Activated T-cell treated with anti-CD3 and anti-CD28 coated beads, Interleukin-2, amount 50 U/mL, for 72 hours (primary cell): Measurements from ENCODE around the gene ANKRD65. TPM values are rescaled to one million over a fixed set of nuclear protein-coding genes. Genes with fewer than 3 reads are reported as not detected.
"Not testable (repeated sequence)": the region's sequence is repeated elsewhere in the genome, so short reads cannot be mapped to it uniquely, and the experiment has no call there.

Experiments used
- ATAC-seq, 2 donors: fragments of 150-1000 bp; cut with Tn5 transposase; replicated peaks in 1 of 2; 2 replicates each; pipeline ENCODE4 v1.10.0; 2021; ENCODE audit warnings: moderate library complexity in 2 of 2, mild to moderate bottlenecking in 1 of 2
- DNase-seq, 2 donors: peaks; one replicate each; pipeline ENCODE4 v3.0.0; 2021 to 2022; ENCODE audit warnings: mixed read lengths in 1 of 2
- H3K27ac Mint-ChIP-seq: one replicate; pipeline ENCODE4 v1.8.0; 2022; ENCODE audit warnings: mild to moderate bottlenecking, moderate library complexity, mixed read lengths
- H3K27me3 Mint-ChIP-seq: one replicate; pipeline ENCODE4 v1.8.0; 2022; ENCODE audit warnings: low read depth, mixed read lengths
- H3K36me3 Mint-ChIP-seq, 2 donors: one replicate each; pipeline ENCODE4 v1.8.0; 2022; ENCODE audit warnings: mixed read lengths in 2 of 2, mild to moderate bottlenecking in 1 of 2; ENCODE audit not compliant: insufficient read depth in 2 of 2
- H3K4me1 Mint-ChIP-seq: one replicate; pipeline ENCODE4 v1.8.0; 2022; ENCODE audit warnings: low read depth, mixed read lengths
- H3K4me3 Mint-ChIP-seq, 2 donors: one replicate each; pipeline ENCODE4 v1.8.0; 2022; ENCODE audit warnings: mild to moderate bottlenecking in 2 of 2, mixed read lengths in 2 of 2, moderate library complexity in 2 of 2
- H3K9me3 Mint-ChIP-seq, 2 donors: one replicate each; pipeline ENCODE4 v1.8.0; 2022; ENCODE audit warnings: mixed read lengths in 2 of 2
- total RNA-seq, 2 donors: library from RNA; stranded (reverse); gene quantifications; one replicate each; pipeline ENCODE4 v1.2.3, GENCODE V29; 2022

Gene ANKRD65
- total RNA-seq, 2 donors from 2014 or later = 0.17 TPM; not detected in 1

DNA sequence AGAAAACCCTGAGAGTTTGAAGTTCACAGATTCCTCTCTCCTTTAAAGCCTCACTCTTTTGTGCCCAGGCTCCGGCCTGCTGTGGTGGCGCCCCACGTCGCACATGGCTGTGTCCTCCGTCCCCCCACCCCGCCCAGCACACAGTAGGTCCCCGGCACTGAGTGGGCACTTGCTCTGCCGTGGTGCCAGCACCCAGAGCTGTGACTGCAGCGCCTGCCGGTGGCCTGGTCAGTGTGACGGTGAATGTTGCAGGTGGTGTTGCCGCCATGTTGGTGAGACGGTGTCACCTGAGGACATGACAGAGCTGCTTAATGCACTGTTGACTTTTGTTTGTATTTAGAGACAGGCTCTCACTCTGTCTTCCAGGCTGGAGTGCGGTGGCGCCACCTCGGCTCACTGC, 31.8 kb upstream of the ANKRD65 start:
- no peak for ATAC-seq

GRCh38 chr1:1452365-1452739, 31.3 kb upstream of the ANKRD65 start:
- not testable (repeated sequence) for H3K9me3 Mint-ChIP-seq, H3K27me3 Mint-ChIP-seq, H3K4me1 Mint-ChIP-seq, ATAC-seq, DNase-seq, H3K27ac Mint-ChIP-seq, H3K36me3 Mint-ChIP-seq, H3K4me3 Mint-ChIP-seq

More for the DNA sequence above, 31.8 kb upstream of the ANKRD65 start:
- no peaks in the 10 kb centered on the region for H3K4me1 Mint-ChIP-seq
- DNase-seq = no peak
- no peaks in the 10 kb centered on the region for H3K9me3 Mint-ChIP-seq
- H3K4me3 Mint-ChIP-seq = no peak overlapping the region
- no peaks in the 10 kb centered on the region for H3K27me3 Mint-ChIP-seq
- no peaks in the 10 kb centered on the region for H3K36me3 Mint-ChIP-seq
- H3K27ac Mint-ChIP-seq = no peak overlapping the region

DNA sequence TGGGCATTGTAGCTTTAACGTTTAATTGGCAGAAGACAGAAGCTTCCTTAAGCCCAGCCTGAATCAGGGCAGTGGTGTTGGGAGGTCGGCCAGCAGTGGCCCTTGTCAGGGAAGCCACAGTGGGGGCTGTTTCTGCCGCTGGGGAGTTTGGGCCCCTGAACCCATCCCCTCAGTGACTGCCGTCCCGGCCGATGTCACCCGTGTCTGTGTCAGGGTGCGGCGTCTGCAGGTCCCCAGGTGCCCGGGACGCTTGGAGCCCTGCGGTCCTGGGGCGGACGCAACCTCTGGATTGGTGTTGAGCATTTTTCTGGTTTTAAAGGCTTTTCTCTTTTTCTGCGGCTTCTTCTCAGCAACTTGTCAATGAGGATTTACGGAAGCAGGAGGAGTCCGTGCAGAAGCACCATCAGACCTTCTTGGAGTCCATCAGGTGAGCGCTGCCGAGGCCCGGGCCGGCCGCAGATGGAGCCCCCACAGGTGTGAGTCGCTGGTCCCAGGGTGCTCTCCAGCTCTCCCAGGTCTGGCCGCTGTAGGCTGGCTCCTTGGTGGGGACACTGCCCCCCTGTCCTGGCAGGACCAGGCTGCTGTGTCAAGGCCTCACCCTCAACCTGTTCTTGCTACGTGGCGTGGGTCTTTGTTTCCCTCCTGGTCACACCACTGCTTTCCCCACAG, 30.8 kb upstream of the ANKRD65 start:
- Mint-ChIP-seq H3K27me3 (no peaks in the 10 kb centered on the region), H3K36me3 (no peaks in the 10 kb centered on the region), H3K4me1 (no peaks in the 10 kb centered on the region), H3K4me3 (no peak overlapping the region), H3K9me3 (no peaks in the 10 kb centered on the region), H3K27ac (no peak overlapping the region)
- ATAC-seq = no peak
- no peak for DNase-seq

- not testable (repeated sequence) for ATAC-seq, H3K27me3 Mint-ChIP-seq, H3K36me3 Mint-ChIP-seq, H3K4me1 Mint-ChIP-seq, H3K27ac Mint-ChIP-seq, H3K9me3 Mint-ChIP-seq, DNase-seq, H3K4me3 Mint-ChIP-seq
These were observed 29.5 kb upstream of the ANKRD65 start for GRCh38 chr1:1450616-1451015.

GRCh38 chr1:1449099-1449739, 28.1 kb upstream of the ANKRD65 start, which contains the start of gene ATAD3C:
Gene ATAD3C (plus strand): TSS chr1:1449689. CDS start chr1:1450684, 995 bp downstream.
- DNase-seq (no peak), ATAC-seq (no peak)
- H3K4me1 Mint-ChIP-seq = no peaks in the 10 kb centered on the region
- no peaks in the 10 kb centered on the region for H3K9me3 Mint-ChIP-seq
- H3K4me3 Mint-ChIP-seq = no peak within 1 kb of the TSS
- H3K36me3 Mint-ChIP-seq = no peaks in the 10 kb centered on the region
- H3K27me3 Mint-ChIP-seq = no peaks in the 10 kb centered on the region
- H3K27ac Mint-ChIP-seq = peak within 1 kb of the TSS; percentile 14

DNA sequence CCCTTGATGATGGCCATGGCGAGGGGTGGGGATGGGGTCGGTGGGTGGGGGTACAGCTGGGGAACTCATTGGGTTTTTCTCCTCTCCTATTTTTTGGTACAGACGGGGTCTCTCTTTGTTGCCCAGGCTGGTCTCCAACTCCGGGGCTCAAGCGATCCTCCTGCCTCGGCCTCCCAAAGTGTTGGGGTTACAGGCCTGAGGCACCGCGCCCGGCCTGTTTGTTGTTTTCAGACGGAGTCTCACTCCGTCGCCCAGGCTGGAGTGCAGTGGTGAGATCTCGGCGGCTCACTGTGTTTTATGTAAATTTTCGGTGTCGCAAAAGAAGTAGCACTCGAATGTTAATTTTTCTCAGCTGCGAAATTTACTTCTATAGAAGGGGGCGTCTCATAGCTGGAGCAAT, 25.6 kb upstream of the ANKRD65 start:
- not testable (repeated sequence) for H3K36me3 Mint-ChIP-seq, ATAC-seq, H3K27me3 Mint-ChIP-seq, H3K4me3 Mint-ChIP-seq, H3K9me3 Mint-ChIP-seq, H3K4me1 Mint-ChIP-seq, H3K27ac Mint-ChIP-seq, DNase-seq

GRCh38 chr1:1442069-1442770, 21.1 kb upstream of the ANKRD65 start:
- Mint-ChIP-seq H3K9me3 (no peaks in the 10 kb centered on the region), H3K4me3 (no peak overlapping the region), H3K36me3 (no peaks in the 10 kb centered on the region), H3K4me1 (peaks cover 6% of the 10 kb centered on the region), H3K27ac (no peak overlapping the region), H3K27me3 (no peaks in the 10 kb centered on the region)
- DNase-seq (no peak), ATAC-seq (no peak)

DNA sequence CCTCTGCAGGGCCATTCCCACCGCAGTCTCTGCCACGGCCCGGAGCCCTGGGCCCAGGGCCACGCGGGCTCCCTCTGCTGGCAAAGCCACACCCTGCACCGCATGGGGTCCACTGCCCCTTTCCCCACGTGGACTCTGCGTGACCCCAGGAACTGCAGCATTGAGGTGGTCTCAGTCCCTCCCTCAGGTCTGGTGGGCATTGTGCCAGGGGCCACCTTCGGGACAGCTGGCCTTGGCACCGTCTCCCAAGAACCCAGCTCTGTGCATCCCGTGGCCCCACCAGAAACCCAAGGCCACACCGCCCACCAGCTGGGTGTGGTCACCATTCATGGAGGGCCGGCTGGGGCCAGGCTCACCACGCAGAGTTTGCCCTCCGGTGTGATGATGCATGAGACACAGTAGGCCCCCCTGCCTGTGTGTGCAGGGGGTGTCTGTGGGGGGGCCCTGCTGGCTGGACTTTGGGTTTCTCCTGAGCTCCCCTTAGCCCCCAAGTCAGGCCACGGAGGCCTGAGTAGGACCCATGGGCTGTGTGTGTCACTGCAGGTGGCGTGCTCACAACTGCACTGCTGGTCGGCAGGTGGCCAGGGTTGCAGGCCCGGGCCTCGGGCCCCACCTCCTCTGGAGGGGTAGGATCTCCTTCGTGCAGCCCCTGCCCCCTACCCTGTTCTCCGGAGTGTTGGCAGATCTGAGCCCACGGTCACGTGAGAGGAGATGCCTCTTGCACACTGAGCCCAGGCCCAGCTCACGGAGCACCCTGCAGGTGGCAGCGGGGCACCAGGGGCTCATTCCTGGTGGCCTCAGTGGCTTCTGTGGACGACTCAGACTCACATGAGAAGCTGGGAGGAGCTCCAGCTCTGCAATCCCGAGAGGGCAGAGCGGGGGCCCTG, 20.2 kb upstream of the ANKRD65 start:
- Mint-ChIP-seq H3K4me3 (no peak overlapping the region), H3K4me1 (peaks cover 6% of the 10 kb centered on the region), H3K27ac (no peak overlapping the region), H3K27me3 (peaks cover 3% of the 10 kb centered on the region), H3K36me3 (no peaks in the 10 kb centered on the region), H3K9me3 (no peaks in the 10 kb centered on the region)
- peak; percentile 71 to 76 for DNase-seq
- peak; percentile 88 to 92 for ATAC-seq

- no peaks in the 10 kb centered on the region for H3K36me3 Mint-ChIP-seq
- peaks cover 6% of the 10 kb centered on the region for H3K4me1 Mint-ChIP-seq
- peaks cover 5% of the 10 kb centered on the region for H3K27me3 Mint-ChIP-seq
- DNase-seq = no peak
- no peak overlapping the region for H3K4me3 Mint-ChIP-seq
- no peak for ATAC-seq
- no peak overlapping the region for H3K27ac Mint-ChIP-seq
- H3K9me3 Mint-ChIP-seq = no peaks in the 10 kb centered on the region
These were observed 19.4 kb upstream of the ANKRD65 start for GRCh38 chr1:1440262-1441001.

GRCh38 chr1:1439546-1440261, 18.6 kb upstream of the ANKRD65 start:
- peaks cover 10% of the 10 kb centered on the region for H3K27me3 Mint-ChIP-seq
- H3K27ac Mint-ChIP-seq = no peak overlapping the region
- H3K9me3 Mint-ChIP-seq = no peaks in the 10 kb centered on the region
- DNase-seq (no peak), ATAC-seq (no peak)
- no peak overlapping the region for H3K4me3 Mint-ChIP-seq
- H3K36me3 Mint-ChIP-seq = no peaks in the 10 kb centered on the region
- H3K4me1 Mint-ChIP-seq = peaks cover 6% of the 10 kb centered on the region

DNA sequence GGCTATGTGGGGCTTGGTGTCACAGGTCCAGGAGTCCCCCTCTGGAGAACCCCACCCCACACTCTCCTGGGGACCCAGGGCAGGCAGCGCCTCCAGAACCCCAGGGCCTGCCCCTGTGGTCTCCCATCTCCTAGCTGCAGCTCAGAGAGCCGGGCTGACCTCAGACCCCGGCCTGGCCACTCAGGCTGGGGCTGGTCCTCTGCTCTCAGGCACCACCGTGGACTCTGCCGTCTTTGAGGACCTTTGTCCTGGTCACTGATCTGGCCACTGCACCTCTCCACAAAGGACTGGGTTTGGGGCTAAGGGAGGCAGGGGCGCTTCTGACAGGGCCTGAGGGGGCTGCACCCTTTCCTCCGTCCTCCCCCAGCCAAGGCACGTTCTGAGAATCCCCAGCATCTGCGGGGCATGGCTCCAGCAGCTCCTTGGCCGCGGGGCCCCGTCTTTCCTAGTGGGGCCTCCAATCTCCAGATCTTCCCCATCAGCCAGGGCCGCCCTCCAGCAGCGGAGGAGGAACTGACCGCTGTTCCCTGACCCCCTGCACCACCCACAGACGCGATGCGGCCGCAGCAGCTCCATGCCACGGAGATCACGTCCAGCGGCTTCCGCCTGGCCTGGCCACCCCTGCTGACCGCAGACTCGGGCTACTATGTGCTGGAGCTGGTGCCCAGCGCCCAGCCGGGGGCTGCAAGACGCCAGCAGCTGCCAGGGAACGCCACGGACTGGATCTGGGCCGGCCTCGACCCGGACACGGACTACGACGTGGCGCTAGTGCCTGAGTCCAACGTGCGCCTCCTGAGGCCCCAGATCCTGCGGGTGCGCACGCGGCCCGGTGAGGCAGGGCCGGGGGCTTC, 17.7 kb upstream of the ANKRD65 start:
- Mint-ChIP-seq H3K27ac (no peak overlapping the region), H3K4me1 (peaks cover 6% of the 10 kb centered on the region), H3K9me3 (no peaks in the 10 kb centered on the region), H3K27me3 (peaks cover 11% of the 10 kb centered on the region), H3K36me3 (no peaks in the 10 kb centered on the region), H3K4me3 (no peak overlapping the region)
- DNase-seq = no peak
- no peak for ATAC-seq
